Measurements from ENCODE around the gene TUBGCP5.
A peak's percentile ranks its signal among the peaks of the same experiment; 100 is the strongest.
"Not testable (repeated sequence)": the region's sequence is repeated elsewhere in the genome, so short reads cannot be mapped to it uniquely, and the experiment has no call there.

TUBGCP5 gene

GRCh38 chr15:23039143-23039916, at the start of gene TUBGCP5:
TSS of gene TUBGCP5 (minus strand) at chr15:23039569. CDS start at chr15:23039543, 26 bp downstream.
- peak; percentile 98 for DNase-seq

- no peak for DNase-seq
These were observed 43.7 kb upstream of the TUBGCP5 start for GRCh38 chr15:23083115-23083514.

- not testable (repeated sequence) for DNase-seq
These were observed 42.8 kb upstream of the TUBGCP5 start for GRCh38 chr15:23081996-23082737.

- no peak for DNase-seq
These were observed 41.9 kb upstream of the TUBGCP5 start for GRCh38 chr15:23081271-23081670.

GRCh38 chr15:23079766-23080165, 40.4 kb upstream of the TUBGCP5 start:
- DNase-seq, result no peak

GRCh38 chr15:23075927-23076326, 36.6 kb upstream of the TUBGCP5 start:
- no peak for DNase-seq

- no peak for DNase-seq
These were observed 35.3 kb upstream of the TUBGCP5 start for GRCh38 chr15:23074684-23075083.

GRCh38 chr15:23073890-23074646, 34.7 kb upstream of the TUBGCP5 start:
- DNase-seq, result no peak

GRCh38 chr15:23072633-23073032, 33.3 kb upstream of the TUBGCP5 start:
- no peak for DNase-seq

- DNase-seq, result no peak
These were observed 30.3 kb upstream of the TUBGCP5 start for GRCh38 chr15:23069496-23070166.

GRCh38 chr15:23067416-23067815, 28.0 kb upstream of the TUBGCP5 start:
- DNase-seq, result no peak

GRCh38 chr15:23065836-23066235, 26.5 kb upstream of the TUBGCP5 start:
- DNase-seq, result no peak

- no peak for DNase-seq
These were observed 24.8 kb upstream of the TUBGCP5 start for GRCh38 chr15:23064156-23064555.

- DNase-seq, result no peak
These were observed 18.3 kb upstream of the TUBGCP5 start for GRCh38 chr15:23057707-23058106.

GRCh38 chr15:23055316-23055715, 15.9 kb upstream of the TUBGCP5 start:
- DNase-seq, result no peak

GRCh38 chr15:23052522-23052921, 13.2 kb upstream of the TUBGCP5 start:
- no peak for DNase-seq

GRCh38 chr15:23050708-23051107, 11.3 kb upstream of the TUBGCP5 start:
- no peak for DNase-seq

GRCh38 chr15:23049984-23050628, 10.7 kb upstream of the TUBGCP5 start:
- peak; percentile 42 for DNase-seq

GRCh38 chr15:23048572-23049282, 9.4 kb upstream of the TUBGCP5 start:
- peak; percentile 35 for DNase-seq

GRCh38 chr15:23043987-23044386, 4.6 kb upstream of the TUBGCP5 start:
- peak; percentile 9 for DNase-seq

- DNase-seq, result peak; percentile 28
These were observed 4.2 kb upstream of the TUBGCP5 start for GRCh38 chr15:23043535-23043934.

GRCh38 chr15:23041736-23042135, 2.4 kb upstream of the TUBGCP5 start:
- peak; percentile 24 for DNase-seq
